HEK293 (cell line): ENCODE data around the gene BACH1.

Source experiments
- ZEB2 ChIP-seq: fragments of 450-650 bp; formaldehyde crosslinking; IDR thresholded peaks from 2 replicates; pipeline ENCODE4 v1.5.1; 2016; ENCODE audit warnings: missing biosample characterization, missing genetic modification characterization
- ZFP3 ChIP-seq: fragments of 450-650 bp; formaldehyde crosslinking; IDR thresholded peaks from 2 replicates; pipeline ENCODE4 v1.5.1; 2016; ENCODE audit warnings: low read depth, missing biosample characterization, missing genetic modification characterization
- ZNF350 ChIP-seq: fragments of 450-650 bp; formaldehyde crosslinking; IDR thresholded peaks from 2 replicates; pipeline ENCODE4 v1.5.0; 2017; ENCODE audit warnings: missing biosample characterization, mild to moderate bottlenecking, missing genetic modification characterization

- TF ChIP-seq ZNF350 (tag by site-specific recombination) (no peak), ZFP3 (tag by site-specific recombination) (no peak), ZEB2 (tag by site-specific recombination) (peak; percentile 37; the same call in 1 of the 2 replicates)
Observed at GRCh38 chr21:29340228-29340627, 41.5 kb downstream of the BACH1 start.
